Fibroblast of lung (primary cell): Measurements from ENCODE around the gene ADAMTSL1. TPM values are rescaled to one million over a fixed set of nuclear protein-coding genes. Genes with fewer than 3 reads are reported as not detected.

Source experiments
- DNase-seq, 2 donors: peaks; one replicate each; pipeline versions ENCODE4 v3.0.0 to v3.0.0-alpha.2; 2010; ENCODE audit warnings: low read depth in 2 of 2
- H2AFZ ChIP-seq: 2 replicates; pipeline ENCODE4 v1.5.1; 2012; ENCODE audit warnings: low read length, control low read depth, inconsistent platforms
- H3K27ac ChIP-seq: 2 replicates; pipeline ENCODE4 v1.5.1; 2011; ENCODE audit warnings: low read length, control low read depth; ENCODE audit not compliant: insufficient read depth
- H3K27me3 ChIP-seq: 2 replicates; pipeline ENCODE4 v1.5.1; 2011; ENCODE audit warnings: mild to moderate bottlenecking, low read length; ENCODE audit not compliant: control insufficient read depth, insufficient read depth
- H3K36me3 ChIP-seq: 2 replicates; pipeline ENCODE4 v1.5.1; 2011; ENCODE audit warnings: low read length; ENCODE audit not compliant: control insufficient read depth, insufficient read depth
- H3K4me1 ChIP-seq: 2 replicates; pipeline ENCODE4 v1.5.1; 2011; ENCODE audit warnings: low read length; ENCODE audit not compliant: control insufficient read depth, insufficient read depth; ENCODE audit errors: extremely low read depth
- H3K4me2 ChIP-seq: 2 replicates; pipeline ENCODE4 v1.5.1; 2011; ENCODE audit warnings: low read length, control low read depth; ENCODE audit not compliant: insufficient read depth; ENCODE audit errors: extremely low read depth
- H3K4me3 ChIP-seq, 4 experiments: fragments of 200-600 bp in 1 of 4; sonication (generic) in 1 of 4; replicated peaks in 1 of 4; 2 replicates each; pipeline ENCODE4 v1.5.1; 2011 to 2016; ENCODE audit warnings: low read length in 4 of 4, low read depth in 3 of 4, mild to moderate bottlenecking in 3 of 4, control low read depth in 2 of 4, inconsistent platforms in 1 of 4, mixed read lengths in 1 of 4; ENCODE audit not compliant: insufficient read depth in 1 of 4; ENCODE audit errors: control extremely low read depth in 1 of 4
- H3K79me2 ChIP-seq: 2 replicates; pipeline ENCODE4 v1.5.1; 2012; ENCODE audit warnings: mild to moderate bottlenecking, low read length, inconsistent platforms; ENCODE audit not compliant: control insufficient read depth, insufficient read depth
- H3K9ac ChIP-seq: 2 replicates; pipeline ENCODE4 v1.5.1; 2011; ENCODE audit warnings: mild to moderate bottlenecking, low read length, control low read depth; ENCODE audit not compliant: insufficient read depth
- H3K9me3 ChIP-seq: 2 replicates; pipeline ENCODE4 v1.5.1; 2012; ENCODE audit warnings: low read depth, low read length; ENCODE audit not compliant: control insufficient read depth, insufficient read depth
- H4K20me1 ChIP-seq: 2 replicates; pipeline ENCODE4 v1.5.1; 2011; ENCODE audit warnings: low read length; ENCODE audit not compliant: control insufficient read depth, insufficient read depth; ENCODE audit errors: extremely low read depth
- CTCF ChIP-seq, 2 donors: IDR thresholded peaks in 1 of 2; conservative IDR thresholded peaks in 1 of 2; 1 replicate in 1 of 2; 2 replicates in 1 of 2; pipeline ENCODE4 v1.5.1; 2011 to 2012; ENCODE audit warnings: low read length in 2 of 2, control low read depth in 1 of 2, inconsistent platforms in 1 of 2, low read depth in 1 of 2, mild to moderate bottlenecking in 1 of 2
- EZH2 ChIP-seq: IDR thresholded peaks from 2 replicates; pipeline ENCODE4 v1.5.1; 2012; ENCODE audit warnings: low read length, control low read depth, mild to moderate bottlenecking; ENCODE audit errors: missing control alignments
- polyA plus RNA-seq, 2 donors: library from polyadenylated mRNA; depleted of rRNA in 1 of 2; stranded (reverse) in 1 of 2; unstranded in 1 of 2; fragments of >200 nt; gene quantifications; 2 replicates each; pipeline ENCODE4 v1.2.1, GENCODE V29; 2011 to 2012; ENCODE audit warnings: missing spikeins in 1 of 2
- total RNA-seq: library from RNA; depleted of rRNA; stranded (reverse); fragments of >200 nt; gene quantifications from 2 replicates; pipeline ENCODE4 v1.2.1, GENCODE V29; 2014

ADAMTSL1 gene
- total and polyA plus RNA-seq, 2 donors (not counting 1 experiment from before 2014, with no cell fraction given), result 19.3 to 27.9 TPM

GRCh38 chr9:18942801-18943200 lies 468.8 kb downstream of the ADAMTSL1 start:
- Histone ChIP-seq H3K9ac (no peak overlapping the region), H3K27me3 (peaks cover 8% of the 10 kb centered on the region), H3K36me3 (no peaks in the 10 kb centered on the region), H3K27ac (no peak overlapping the region), H3K9me3 (no peaks in the 10 kb centered on the region), H3K4me2 (no peak overlapping the region), H2AFZ (no peak overlapping the region), H4K20me1 (peaks cover 2% of the 10 kb centered on the region), H3K4me3 (no peak overlapping the region), H3K79me2 (no peaks in the 10 kb centered on the region), H3K4me1 (no peaks in the 10 kb centered on the region)
- DNase-seq, result no peak
- TF ChIP-seq CTCF (conservative IDR thresholded peaks at IDR 0.05 in 1 of 2, IDR thresholded peaks at IDR 0.05 in 1 of 2; ENCODE audit: low read depth in 1 of 2, low read length in 2 of 2), result no peak
- no peak for TF ChIP-seq EZH2

DNA sequence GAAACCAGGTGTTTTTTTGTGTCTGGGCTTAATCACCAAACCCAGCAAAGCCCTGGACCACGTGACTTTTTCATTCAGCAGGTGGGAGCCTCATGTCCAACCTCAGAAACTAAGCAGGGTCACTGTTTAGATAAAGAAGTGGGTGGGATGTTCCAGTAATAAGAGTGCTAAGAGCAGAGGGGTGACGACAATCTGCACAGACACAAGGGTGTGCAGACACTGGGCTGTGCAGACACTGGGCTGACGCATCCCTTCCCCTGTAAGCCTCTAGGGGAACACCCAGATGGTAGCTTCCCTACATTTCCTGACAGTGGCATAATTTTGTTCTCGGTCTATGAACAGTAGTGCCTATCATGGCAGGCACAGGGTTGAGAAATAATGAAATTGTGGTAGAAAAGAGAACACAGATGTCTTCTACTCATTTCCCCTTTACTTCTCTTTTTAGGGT lies 474.0 kb downstream of the ADAMTSL1 start:
- TF ChIP-seq EZH2 (no peak), CTCF (conservative IDR thresholded peaks at IDR 0.05 in 1 of 2, IDR thresholded peaks at IDR 0.05 in 1 of 2; ENCODE audit: low read depth in 1 of 2, low read length in 2 of 2) (no peak)
- H3K4me1 ChIP-seq, result no peaks in the 10 kb centered on the region
- H3K9me3 ChIP-seq, result no peaks in the 10 kb centered on the region
- H2AFZ ChIP-seq, result no peak overlapping the region
- no peaks in the 10 kb centered on the region for H3K36me3 ChIP-seq
- H3K9ac ChIP-seq, result no peak overlapping the region
- H3K27ac ChIP-seq, result no peak overlapping the region
- no peak overlapping the region for H3K4me2 ChIP-seq
- no peak overlapping the region for H3K4me3 ChIP-seq
- no peaks in the 10 kb centered on the region for H3K79me2 ChIP-seq
- H3K27me3 ChIP-seq, result peaks cover 8% of the 10 kb centered on the region
- peaks cover 2% of the 10 kb centered on the region for H4K20me1 ChIP-seq
- DNase-seq, result no peak

DNA sequence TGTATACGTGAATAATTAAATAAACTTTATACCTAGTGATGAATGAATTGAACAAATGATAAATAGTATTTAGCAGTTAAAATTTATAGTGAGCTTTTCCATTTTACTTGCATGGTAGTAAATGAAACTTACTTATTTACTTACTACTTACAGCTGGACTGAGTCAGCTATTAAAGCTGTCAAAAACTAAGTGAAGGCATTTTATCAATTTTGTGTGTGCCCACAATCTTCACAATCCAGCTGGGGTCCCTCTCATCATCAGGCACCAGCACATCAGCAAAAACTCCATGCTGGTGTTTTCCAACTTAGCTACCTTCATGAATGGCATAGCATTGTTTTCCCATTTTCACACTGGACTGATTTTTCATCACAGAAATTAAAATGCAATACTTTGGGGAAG lies 478.0 kb downstream of the ADAMTSL1 start:
- Histone ChIP-seq H3K9me3 (no peaks in the 10 kb centered on the region), H3K4me2 (no peak overlapping the region), H3K4me1 (no peaks in the 10 kb centered on the region), H3K4me3 (no peak overlapping the region), H3K27me3 (peaks cover 2% of the 10 kb centered on the region), H3K27ac (no peak overlapping the region), H2AFZ (no peak overlapping the region), H4K20me1 (no peaks in the 10 kb centered on the region), H3K36me3 (no peaks in the 10 kb centered on the region), H3K79me2 (no peaks in the 10 kb centered on the region), H3K9ac (no peak overlapping the region)
- no peak for TF ChIP-seq CTCF (conservative IDR thresholded peaks at IDR 0.05 in 1 of 2, IDR thresholded peaks at IDR 0.05 in 1 of 2; ENCODE audit: low read depth in 1 of 2, low read length in 2 of 2)
- TF ChIP-seq EZH2, result no peak
- DNase-seq, result no peak
